ENCODE results near the gene BLVRA.

DNA sequence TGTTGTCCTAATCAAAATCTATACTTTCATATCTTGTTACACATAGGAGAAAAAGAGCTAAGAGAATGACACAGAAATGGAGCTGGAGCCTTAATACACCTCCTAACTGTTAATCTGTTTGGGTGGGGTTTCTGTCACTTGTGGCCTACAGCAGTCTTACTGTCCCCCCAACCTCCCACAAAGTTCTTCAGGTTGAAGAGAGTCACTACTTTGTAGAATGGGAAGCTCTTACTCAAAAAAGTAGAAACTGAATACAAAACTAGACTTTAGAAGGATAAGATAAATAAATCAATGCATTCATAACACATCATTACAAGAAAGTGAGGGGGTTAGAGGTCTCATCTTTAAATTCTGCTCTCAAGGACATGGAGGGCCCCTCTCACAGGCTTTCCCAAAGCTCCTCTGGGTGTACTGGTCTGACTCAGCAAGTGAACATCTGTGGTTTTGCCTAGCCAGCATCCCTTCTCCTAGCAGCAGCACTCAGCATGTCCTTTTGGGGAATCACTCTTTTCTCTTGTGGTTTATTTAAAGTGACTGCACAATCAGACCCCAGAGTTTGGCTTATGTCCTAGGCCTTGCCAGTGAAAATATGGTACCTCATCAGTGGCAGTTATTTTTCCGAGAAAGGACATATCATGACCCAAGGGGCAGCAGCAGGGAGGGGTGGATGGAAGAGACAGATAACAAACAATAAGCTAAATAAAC is 2.0 kb upstream of the BLVRA start:
- TF ChIP-seq RAD21 (IDR thresholded peaks at IDR 0.05; ENCODE audit: low read depth) (no peak), MAX (IDR thresholded peaks at IDR 0.05) (no peak), POLR2A (IDR thresholded peaks at IDR 0.05; ENCODE audit: borderline replicate concordance, extremely low read depth, insufficient read depth, insufficient read length) (no peak), EZH2phosphoT487 (IDR thresholded peaks at IDR 0.05; ENCODE audit: borderline replicate concordance) (no peak), POLR2AphosphoS5 (IDR thresholded peaks at IDR 0.05; ENCODE audit: low read depth, low read length) (no peak), EZH2 (IDR thresholded peaks at IDR 0.05) (no peak), CEBPB (IDR thresholded peaks at IDR 0.05; ENCODE audit: low read depth) (no peak)
- TF ChIP-seq, protein P1, sequence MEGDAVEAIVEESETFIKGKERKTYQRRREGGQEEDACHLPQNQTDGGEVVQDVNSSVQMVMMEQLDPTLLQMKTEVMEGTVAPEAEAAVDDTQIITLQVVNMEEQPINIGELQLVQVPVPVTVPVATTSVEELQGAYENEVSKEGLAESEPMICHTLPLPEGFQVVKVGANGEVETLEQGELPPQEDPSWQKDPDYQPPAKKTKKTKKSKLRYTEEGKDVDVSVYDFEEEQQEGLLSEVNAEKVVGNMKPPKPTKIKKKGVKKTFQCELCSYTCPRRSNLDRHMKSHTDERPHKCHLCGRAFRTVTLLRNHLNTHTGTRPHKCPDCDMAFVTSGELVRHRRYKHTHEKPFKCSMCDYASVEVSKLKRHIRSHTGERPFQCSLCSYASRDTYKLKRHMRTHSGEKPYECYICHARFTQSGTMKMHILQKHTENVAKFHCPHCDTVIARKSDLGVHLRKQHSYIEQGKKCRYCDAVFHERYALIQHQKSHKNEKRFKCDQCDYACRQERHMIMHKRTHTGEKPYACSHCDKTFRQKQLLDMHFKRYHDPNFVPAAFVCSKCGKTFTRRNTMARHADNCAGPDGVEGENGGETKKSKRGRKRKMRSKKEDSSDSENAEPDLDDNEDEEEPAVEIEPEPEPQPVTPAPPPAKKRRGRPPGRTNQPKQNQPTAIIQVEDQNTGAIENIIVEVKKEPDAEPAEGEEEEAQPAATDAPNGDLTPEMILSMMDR (IDR thresholded peaks at IDR 0.05 in 2 of 3, conservative IDR thresholded peaks at IDR 0.05 in 1 of 3; ENCODE audit: borderline replicate concordance in 1 of 3, insufficient read depth in 1 of 3, low read depth in 2 of 3, low read length in 2 of 3): no peak
- TF ChIP-seq, protein P2, sequence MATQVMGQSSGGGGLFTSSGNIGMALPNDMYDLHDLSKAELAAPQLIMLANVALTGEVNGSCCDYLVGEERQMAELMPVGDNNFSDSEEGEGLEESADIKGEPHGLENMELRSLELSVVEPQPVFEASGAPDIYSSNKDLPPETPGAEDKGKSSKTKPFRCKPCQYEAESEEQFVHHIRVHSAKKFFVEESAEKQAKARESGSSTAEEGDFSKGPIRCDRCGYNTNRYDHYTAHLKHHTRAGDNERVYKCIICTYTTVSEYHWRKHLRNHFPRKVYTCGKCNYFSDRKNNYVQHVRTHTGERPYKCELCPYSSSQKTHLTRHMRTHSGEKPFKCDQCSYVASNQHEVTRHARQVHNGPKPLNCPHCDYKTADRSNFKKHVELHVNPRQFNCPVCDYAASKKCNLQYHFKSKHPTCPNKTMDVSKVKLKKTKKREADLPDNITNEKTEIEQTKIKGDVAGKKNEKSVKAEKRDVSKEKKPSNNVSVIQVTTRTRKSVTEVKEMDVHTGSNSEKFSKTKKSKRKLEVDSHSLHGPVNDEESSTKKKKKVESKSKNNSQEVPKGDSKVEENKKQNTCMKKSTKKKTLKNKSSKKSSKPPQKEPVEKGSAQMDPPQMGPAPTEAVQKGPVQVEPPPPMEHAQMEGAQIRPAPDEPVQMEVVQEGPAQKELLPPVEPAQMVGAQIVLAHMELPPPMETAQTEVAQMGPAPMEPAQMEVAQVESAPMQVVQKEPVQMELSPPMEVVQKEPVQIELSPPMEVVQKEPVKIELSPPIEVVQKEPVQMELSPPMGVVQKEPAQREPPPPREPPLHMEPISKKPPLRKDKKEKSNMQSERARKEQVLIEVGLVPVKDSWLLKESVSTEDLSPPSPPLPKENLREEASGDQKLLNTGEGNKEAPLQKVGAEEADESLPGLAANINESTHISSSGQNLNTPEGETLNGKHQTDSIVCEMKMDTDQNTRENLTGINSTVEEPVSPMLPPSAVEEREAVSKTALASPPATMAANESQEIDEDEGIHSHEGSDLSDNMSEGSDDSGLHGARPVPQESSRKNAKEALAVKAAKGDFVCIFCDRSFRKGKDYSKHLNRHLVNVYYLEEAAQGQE (IDR thresholded peaks at IDR 0.05; ENCODE audit: low read depth): no peak

Measured in HCT116 (cell line).